A673 (cell line): ENCODE data around the gene PRKAG2. TPM values are rescaled to one million over a fixed set of nuclear protein-coding genes. Genes with fewer than 3 reads are reported as not detected.

Experiments
- BruUV-seq: library from RNA; stranded (reverse); fragments of 400-500 nt; replicated peaks from 2 replicates; lab custom pipeline; 2021; lab: Mats Ljungman, UMichigan
- CTCF ChIA-PET: fragments of 300-600 bp; sonication (Branson Sonifier 250); formaldehyde crosslinking; loops from one replicate; lab custom pipeline; 2022; ENCODE audit warnings: antibody characterized with exemption; lab: Charles Lee
- POLR2A ChIA-PET: fragments of 300-600 bp; sonication (Branson Sonifier 250); formaldehyde crosslinking; loops from one replicate; lab custom pipeline; 2022; ENCODE audit warnings: antibody characterized with exemption; ENCODE audit not compliant: low non-redundant PET; lab: Charles Lee
- DNase-seq: peaks from one replicate; pipeline ENCODE4 v3.0.0-alpha.2; 2015; ENCODE audit warnings: low spot score
- H3K27ac ChIP-seq: fragments of 200-600 bp; sonication (generic); 2 replicates; pipeline ENCODE4 v1.5.1; 2016; ENCODE audit warnings: mixed run types, low read depth, mild to moderate bottlenecking, mixed read lengths, antibody characterized with exemption, low read length; ENCODE audit not compliant: poor library complexity, severe bottlenecking
- H3K27me3 ChIP-seq: fragments of 200-600 bp; sonication (generic); replicated peaks from 2 replicates; pipeline ENCODE4 v1.6.1; 2017; ENCODE audit warnings: mixed run types, low read depth, mild to moderate bottlenecking, mixed read lengths, antibody characterized with exemption, low read length; ENCODE audit not compliant: insufficient read depth, poor library complexity
- H3K36me3 ChIP-seq: fragments of 200-600 bp; sonication (generic); 2 replicates; pipeline ENCODE4 v1.6.1; 2016; ENCODE audit warnings: mixed run types, mild to moderate bottlenecking, mixed read lengths, antibody characterized with exemption, low read length; ENCODE audit not compliant: insufficient read depth, poor library complexity, severe bottlenecking
- H3K4me1 ChIP-seq: fragments of 200-600 bp; sonication (generic); 2 replicates; pipeline ENCODE4 v1.6.1; 2017; ENCODE audit warnings: mixed run types, mild to moderate bottlenecking, mixed read lengths, antibody characterized with exemption, low read length; ENCODE audit not compliant: insufficient read depth, poor library complexity, severe bottlenecking
- H3K4me3 ChIP-seq: fragments of 200-600 bp; sonication (generic); 2 replicates; pipeline ENCODE4 v1.5.1; 2016; ENCODE audit warnings: low read depth, mixed run types, mild to moderate bottlenecking, mixed read lengths, low read length; ENCODE audit not compliant: poor library complexity, severe bottlenecking
- H3K9me3 ChIP-seq: fragments of 200-600 bp; sonication (generic); 2 replicates; pipeline ENCODE4 v1.6.1; 2016; ENCODE audit warnings: mixed run types, low read depth, mild to moderate bottlenecking, mixed read lengths, antibody characterized with exemption, low read length; ENCODE audit not compliant: poor library complexity, severe bottlenecking
- EZH2 ChIP-seq: fragments of 200-600 bp; sonication (generic); IDR thresholded peaks from 2 replicates; pipeline ENCODE4 v1.6.1; 2017; ENCODE audit warnings: borderline replicate concordance, low read depth, mild to moderate bottlenecking, mixed read lengths, antibody characterized with exemption, low read length; ENCODE audit not compliant: poor library complexity, severe bottlenecking
- intact Hi-C: fragments of 100-400 bp; cut with micrococcal nuclease; formaldehyde crosslinking; loops from one replicate; pipeline ENCODE4 v1.10.0; 2022; ENCODE audit not compliant: unreplicated experiment
- total RNA-seq: library from RNA; stranded (reverse); gene quantifications from 2 replicates; pipeline ENCODE4 v1.2.3, GENCODE V29; 2021
- TF ChIP-seq, protein P1 (sequence below): fragments of 300-800, 200-600 bp; sonication (generic); conservative IDR thresholded peaks from 2 replicates; pipeline ENCODE4 v1.5.1; 2017; ENCODE audit warnings: low read depth, mild to moderate bottlenecking, antibody characterized with exemption, low read length, moderate library complexity, mixed read lengths

PRKAG2 gene
- total RNA-seq, 1 experiment from 2014 or later, result 11.6 TPM

DNA sequence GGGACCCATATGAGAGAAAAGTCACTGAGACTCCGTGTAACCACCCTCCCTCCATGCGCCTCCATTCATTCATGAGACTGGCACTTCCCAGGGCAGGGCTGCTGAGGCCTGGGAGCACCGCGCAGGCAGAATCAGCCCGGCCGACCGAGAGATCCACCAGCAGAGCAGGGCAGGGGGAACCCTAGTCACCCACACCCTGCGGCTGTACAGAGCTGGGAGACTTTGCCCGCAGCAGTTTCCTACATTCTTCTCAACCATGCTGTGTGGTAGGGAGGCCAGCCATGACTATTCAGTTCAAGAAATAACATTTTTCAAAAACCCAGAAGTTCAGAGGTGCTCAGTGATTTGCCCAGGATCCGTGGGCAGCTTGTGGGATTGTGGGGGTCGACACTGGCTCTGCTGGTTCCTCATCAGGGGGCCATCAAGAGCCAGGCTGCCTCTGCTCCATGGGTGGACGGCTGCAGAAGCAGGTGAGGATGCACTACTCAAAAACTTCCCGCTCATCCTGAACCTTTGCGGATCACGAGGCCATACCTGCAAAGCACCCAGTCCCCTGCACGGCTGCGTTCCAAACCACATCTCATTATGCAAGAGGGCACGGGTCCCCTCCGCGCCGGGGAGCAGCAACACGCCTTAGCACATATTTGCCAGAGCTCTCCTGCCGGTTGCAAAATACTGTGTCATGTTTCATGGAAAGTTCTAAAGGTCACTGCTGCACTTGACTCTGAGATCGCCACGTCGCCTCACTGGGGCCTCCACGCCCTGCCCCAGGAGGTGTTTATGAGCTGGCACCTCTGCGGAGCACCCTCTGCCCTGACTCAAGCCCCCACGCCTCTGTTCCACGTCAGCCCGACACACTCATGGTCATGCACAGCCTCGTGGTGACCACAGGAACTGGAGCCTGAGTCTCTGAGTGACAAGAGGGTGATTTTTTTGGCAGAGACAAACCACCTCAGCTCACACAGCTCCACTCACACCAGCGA, 132.0 kb downstream of the PRKAG2 start:
- intact Hi-C loops, result no loop called here
- CTCF ChIA-PET, result no interaction called here
- Histone ChIP-seq H3K27ac (no peak overlapping the region), H3K4me3 (no peak overlapping the region), H3K36me3 (no peaks in the 10 kb centered on the region), H3K27me3 (no peaks in the 10 kb centered on the region), H3K4me1 (no peaks in the 10 kb centered on the region), H3K9me3 (no peaks in the 10 kb centered on the region)
- no peak for DNase-seq
- POLR2A ChIA-PET, result interaction anchor here (0.7 kb wide), 2 partner anchors 48 to 114 kb away, joined by 3 read pairs; no protein-coding TSS in a partner anchor
- no TSS peak for BruUV-seq
- TF ChIP-seq, protein P1, sequence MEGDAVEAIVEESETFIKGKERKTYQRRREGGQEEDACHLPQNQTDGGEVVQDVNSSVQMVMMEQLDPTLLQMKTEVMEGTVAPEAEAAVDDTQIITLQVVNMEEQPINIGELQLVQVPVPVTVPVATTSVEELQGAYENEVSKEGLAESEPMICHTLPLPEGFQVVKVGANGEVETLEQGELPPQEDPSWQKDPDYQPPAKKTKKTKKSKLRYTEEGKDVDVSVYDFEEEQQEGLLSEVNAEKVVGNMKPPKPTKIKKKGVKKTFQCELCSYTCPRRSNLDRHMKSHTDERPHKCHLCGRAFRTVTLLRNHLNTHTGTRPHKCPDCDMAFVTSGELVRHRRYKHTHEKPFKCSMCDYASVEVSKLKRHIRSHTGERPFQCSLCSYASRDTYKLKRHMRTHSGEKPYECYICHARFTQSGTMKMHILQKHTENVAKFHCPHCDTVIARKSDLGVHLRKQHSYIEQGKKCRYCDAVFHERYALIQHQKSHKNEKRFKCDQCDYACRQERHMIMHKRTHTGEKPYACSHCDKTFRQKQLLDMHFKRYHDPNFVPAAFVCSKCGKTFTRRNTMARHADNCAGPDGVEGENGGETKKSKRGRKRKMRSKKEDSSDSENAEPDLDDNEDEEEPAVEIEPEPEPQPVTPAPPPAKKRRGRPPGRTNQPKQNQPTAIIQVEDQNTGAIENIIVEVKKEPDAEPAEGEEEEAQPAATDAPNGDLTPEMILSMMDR, result no peak
- no peak for TF ChIP-seq EZH2

DNA sequence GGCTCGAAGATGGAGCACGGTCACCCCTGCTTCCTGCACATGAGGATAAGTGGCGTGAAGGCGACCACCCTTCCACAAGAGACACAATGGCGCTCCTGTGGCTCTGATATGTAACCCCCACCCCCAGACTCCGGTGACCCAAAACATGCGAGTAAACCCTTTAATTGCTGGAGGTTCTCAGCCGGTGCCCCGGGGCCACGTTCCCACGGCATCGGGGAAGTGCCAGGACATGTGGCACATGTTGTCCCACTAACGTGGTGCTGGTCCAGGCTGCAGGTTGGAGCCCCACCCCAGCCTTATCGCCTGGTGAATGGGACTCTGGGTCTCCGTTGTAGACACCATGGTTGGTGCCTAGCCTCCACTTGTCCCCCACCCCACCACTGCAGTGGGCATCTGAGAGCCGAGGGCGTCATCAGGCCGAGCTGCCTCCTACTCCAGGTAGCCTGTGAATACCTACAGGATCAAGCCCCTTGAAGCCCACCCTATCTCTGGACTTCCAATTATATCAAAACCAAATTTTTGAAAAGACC, 132.8 kb downstream of the PRKAG2 start:
- no peaks in the 10 kb centered on the region for H3K9me3 ChIP-seq
- ChIA-PET POLR2A (no interaction called here), CTCF (no interaction called here)
- intact Hi-C loops, result no loop called here
- no TSS peak for BruUV-seq
- no peaks in the 10 kb centered on the region for H3K36me3 ChIP-seq
- no peak overlapping the region for H3K4me3 ChIP-seq
- DNase-seq, result no peak
- H3K27me3 ChIP-seq, result no peaks in the 10 kb centered on the region
- H3K27ac ChIP-seq, result no peak overlapping the region
- TF ChIP-seq EZH2, result no peak
- TF ChIP-seq, protein P1, result no peak
- H3K4me1 ChIP-seq, result no peaks in the 10 kb centered on the region

DNA sequence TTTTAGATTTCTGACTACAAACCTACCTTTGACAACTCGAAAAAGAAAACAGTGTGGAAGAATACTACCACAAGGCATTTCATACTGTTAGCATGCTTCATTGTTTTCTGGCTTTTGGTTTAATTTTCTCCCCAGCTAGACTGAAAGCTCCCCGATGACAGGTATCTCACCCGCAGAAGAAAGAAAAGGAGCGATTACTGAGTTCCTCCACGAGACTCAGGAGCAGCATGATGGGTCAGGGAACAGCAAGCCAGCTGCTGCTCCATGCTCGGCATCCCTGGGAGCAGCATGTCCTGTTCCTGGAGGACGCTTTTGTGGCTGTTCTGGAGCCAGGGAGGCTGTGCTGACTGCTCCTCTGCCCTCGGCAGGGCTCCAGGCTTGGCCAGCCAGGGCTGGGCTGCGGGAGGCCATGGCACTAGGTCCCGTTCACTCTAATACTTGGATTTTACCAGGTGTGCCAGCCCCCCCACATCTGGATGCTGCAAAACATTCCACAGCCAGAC, 133.4 kb downstream of the PRKAG2 start:
- H3K4me3 ChIP-seq, result no peak overlapping the region
- intact Hi-C loops, result no loop called here
- no peaks in the 10 kb centered on the region for H3K4me1 ChIP-seq
- no peak for TF ChIP-seq EZH2
- TF ChIP-seq, protein P1, result no peak
- no peaks in the 10 kb centered on the region for H3K27me3 ChIP-seq
- H3K27ac ChIP-seq, result no peak overlapping the region
- no TSS peak for BruUV-seq
- POLR2A ChIA-PET, result no interaction called here
- no peaks in the 10 kb centered on the region for H3K36me3 ChIP-seq
- peaks cover 4% of the 10 kb centered on the region for H3K9me3 ChIP-seq
- CTCF ChIA-PET, result no interaction called here
- DNase-seq, result no peak
